ENCODE measurements around the gene TMEM169.

DNA sequence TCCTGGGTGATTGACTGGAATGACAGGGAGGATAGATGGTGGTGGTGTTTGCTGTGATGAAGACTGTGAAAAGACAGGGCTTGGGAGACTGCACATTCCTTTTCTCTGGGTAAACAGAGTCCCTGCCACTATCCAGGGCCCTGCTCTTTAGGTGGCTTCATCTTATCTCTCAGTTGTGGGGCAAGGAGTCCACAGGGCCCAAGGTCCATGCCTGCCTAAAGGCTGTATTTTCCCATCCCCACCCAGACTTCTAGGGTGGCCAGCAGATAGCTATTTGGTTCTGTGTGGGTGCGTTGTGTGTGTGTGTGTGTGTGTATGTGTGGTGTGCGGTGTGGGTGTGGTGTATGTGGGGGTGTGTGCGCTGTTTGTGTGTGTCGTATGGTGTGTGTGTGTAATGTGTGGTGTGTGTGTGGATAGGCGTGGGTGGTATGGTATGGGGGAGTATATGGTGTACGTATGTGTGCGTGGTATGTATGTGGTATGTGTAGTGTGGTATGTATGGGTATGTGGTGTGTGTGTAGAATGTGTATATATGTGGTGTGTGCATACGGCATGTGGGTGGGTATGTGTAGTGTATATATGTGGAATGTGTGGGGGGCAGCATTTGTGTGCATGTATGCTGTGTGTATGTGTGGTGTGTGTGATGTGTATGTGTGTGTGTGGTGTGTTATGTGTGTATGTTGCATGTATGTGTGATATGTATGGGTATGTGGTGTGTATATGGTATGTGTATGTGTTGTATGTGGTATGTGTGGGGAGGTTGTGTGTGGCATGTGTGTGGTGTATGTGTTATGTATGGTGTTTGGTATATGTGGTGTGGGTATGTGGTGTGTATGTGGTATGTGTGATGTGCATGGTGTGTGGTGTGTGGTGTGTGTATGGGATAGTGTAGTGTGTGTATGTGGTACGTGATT, 17.0 kb downstream of the TMEM169 start:
- TF ChIP-seq, protein P1, sequence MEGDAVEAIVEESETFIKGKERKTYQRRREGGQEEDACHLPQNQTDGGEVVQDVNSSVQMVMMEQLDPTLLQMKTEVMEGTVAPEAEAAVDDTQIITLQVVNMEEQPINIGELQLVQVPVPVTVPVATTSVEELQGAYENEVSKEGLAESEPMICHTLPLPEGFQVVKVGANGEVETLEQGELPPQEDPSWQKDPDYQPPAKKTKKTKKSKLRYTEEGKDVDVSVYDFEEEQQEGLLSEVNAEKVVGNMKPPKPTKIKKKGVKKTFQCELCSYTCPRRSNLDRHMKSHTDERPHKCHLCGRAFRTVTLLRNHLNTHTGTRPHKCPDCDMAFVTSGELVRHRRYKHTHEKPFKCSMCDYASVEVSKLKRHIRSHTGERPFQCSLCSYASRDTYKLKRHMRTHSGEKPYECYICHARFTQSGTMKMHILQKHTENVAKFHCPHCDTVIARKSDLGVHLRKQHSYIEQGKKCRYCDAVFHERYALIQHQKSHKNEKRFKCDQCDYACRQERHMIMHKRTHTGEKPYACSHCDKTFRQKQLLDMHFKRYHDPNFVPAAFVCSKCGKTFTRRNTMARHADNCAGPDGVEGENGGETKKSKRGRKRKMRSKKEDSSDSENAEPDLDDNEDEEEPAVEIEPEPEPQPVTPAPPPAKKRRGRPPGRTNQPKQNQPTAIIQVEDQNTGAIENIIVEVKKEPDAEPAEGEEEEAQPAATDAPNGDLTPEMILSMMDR (IDR thresholded peaks at IDR 0.05): no peak
- no peak for TF ChIP-seq POLR2A (IDR thresholded peaks at IDR 0.05)
